Bronchial epithelial cell (primary cell): Measurements from ENCODE around the gene MOCS3. TPM values are rescaled to one million over a fixed set of nuclear protein-coding genes. Genes with fewer than 3 reads are reported as not detected.

Experiments
- DNase-seq: peaks from one replicate; pipeline ENCODE4 v3.0.0-alpha.2; 2010; ENCODE audit warnings: low read depth
- FAIRE-seq: peaks from 2 replicates; lab custom pipeline; 2011; peaks lifted over from hg19 to GRCh38; lab: Jason Lieb, UNC
- H3K27me3 ChIP-seq: 2 replicates; pipeline ENCODE4 v1.5.1; 2011; ENCODE audit warnings: low read length; ENCODE audit not compliant: control insufficient read depth, insufficient read depth
- H3K36me3 ChIP-seq: 2 replicates; pipeline ENCODE4 v1.5.1; 2011; ENCODE audit warnings: low read length; ENCODE audit not compliant: control insufficient read depth, insufficient read depth
- H3K4me3 ChIP-seq: 2 replicates; pipeline ENCODE4 v1.5.1; 2011; ENCODE audit warnings: mild to moderate bottlenecking, low read depth, low read length, control low read depth
- CTCF ChIP-seq: IDR thresholded peaks from 2 replicates; pipeline ENCODE4 v1.5.1; 2011; ENCODE audit warnings: mild to moderate bottlenecking, moderate library complexity, low read length, control low read depth, inconsistent platforms; ENCODE audit not compliant: insufficient read depth, severe bottlenecking
- total RNA-seq: library from RNA; depleted of rRNA; stranded (reverse); fragments of >200 nt; gene quantifications from 2 replicates; pipeline ENCODE4 v1.2.1, GENCODE V29; 2014

MOCS3 gene
- total RNA-seq, 1 donor from 2014 or later: 9.7 TPM

- DNase-seq (peak; percentile 6), FAIRE-seq (no peak)
- no peak for TF ChIP-seq CTCF
- peak within 1 kb of the TSS; percentile 80 for H3K4me3 ChIP-seq
- H3K27me3 ChIP-seq: no peaks in the 10 kb centered on the region
- H3K36me3 ChIP-seq: peaks cover 8% of the 10 kb centered on the region
Measured at GRCh38 chr20:50957798-50958614, 612 bp upstream of the MOCS3 start, which contains the start of gene DPM1. DPM1 (minus strand) TSS chr20:50958532; CDS start chr20:50958523, 9 bp downstream.

- no peak for TF ChIP-seq CTCF
- FAIRE-seq: no peak
Measured at GRCh38 chr20:50959543-50960126, 1.0 kb downstream of the MOCS3 start.

GRCh38 chr20:50967586-50967985 lies 9.0 kb downstream of the MOCS3 start:
- FAIRE-seq: no peak
- Histone ChIP-seq H3K27me3 (no peaks in the 10 kb centered on the region), H3K4me3 (no peak overlapping the region), H3K36me3 (no peaks in the 10 kb centered on the region)
- no peak for DNase-seq
- TF ChIP-seq CTCF: no peak

More at GRCh38 chr20:50959543-50960126, 1.0 kb downstream of the MOCS3 start:
- no peak for DNase-seq
- peak overlapping the region; percentile 80 for H3K4me3 ChIP-seq
- no peaks in the 10 kb centered on the region for H3K27me3 ChIP-seq
- peaks cover 3% of the 10 kb centered on the region for H3K36me3 ChIP-seq

GRCh38 chr20:50968289-50968688 lies 9.7 kb downstream of the MOCS3 start:
- FAIRE-seq (no peak), DNase-seq (no peak)
- no peak overlapping the region for H3K4me3 ChIP-seq
- H3K27me3 ChIP-seq: no peaks in the 10 kb centered on the region
- no peak for TF ChIP-seq CTCF
- no peaks in the 10 kb centered on the region for H3K36me3 ChIP-seq

GRCh38 chr20:50969435-50969834 lies 10.8 kb downstream of the MOCS3 start:
- FAIRE-seq (no peak), DNase-seq (no peak)
- Histone ChIP-seq H3K36me3 (no peaks in the 10 kb centered on the region), H3K27me3 (no peaks in the 10 kb centered on the region), H3K4me3 (no peak overlapping the region)
- no peak for TF ChIP-seq CTCF
